ENCODE measurements around the gene IFIT2.
"Not testable (repeated sequence)": the region's sequence is repeated elsewhere in the genome, so short reads cannot be mapped to it uniquely, and the experiment has no call there.

The IFIT2 gene

GRCh38 chr10:89308266-89308665, 6.4 kb downstream of the IFIT2 start:
- DNase-seq (ENCODE audit: low spot score), result no peak

DNA sequence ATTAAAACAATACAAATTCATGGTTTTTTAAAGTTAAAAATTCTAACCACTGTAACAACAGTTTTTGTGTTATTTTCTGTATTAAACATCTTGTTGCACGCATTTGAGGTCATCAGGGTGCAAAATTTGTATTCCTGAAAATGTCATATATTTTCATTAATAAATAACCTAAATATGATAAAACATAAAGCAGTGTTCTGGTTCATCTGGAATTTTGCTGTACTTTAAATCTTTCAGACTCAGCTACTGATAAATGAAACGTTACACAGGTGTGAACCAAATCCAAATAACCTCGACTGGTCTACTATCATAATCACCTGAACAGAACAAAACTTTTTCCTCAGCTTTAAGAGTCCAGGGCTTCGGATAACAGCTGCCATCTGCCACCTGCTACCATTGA, 6.9 kb downstream of the IFIT2 start:
- no peak for DNase-seq (ENCODE audit: low spot score)

- DNase-seq (ENCODE audit: low spot score), result no peak
These were observed 7.6 kb downstream of the IFIT2 start for GRCh38 chr10:89309156-89310055.

DNA sequence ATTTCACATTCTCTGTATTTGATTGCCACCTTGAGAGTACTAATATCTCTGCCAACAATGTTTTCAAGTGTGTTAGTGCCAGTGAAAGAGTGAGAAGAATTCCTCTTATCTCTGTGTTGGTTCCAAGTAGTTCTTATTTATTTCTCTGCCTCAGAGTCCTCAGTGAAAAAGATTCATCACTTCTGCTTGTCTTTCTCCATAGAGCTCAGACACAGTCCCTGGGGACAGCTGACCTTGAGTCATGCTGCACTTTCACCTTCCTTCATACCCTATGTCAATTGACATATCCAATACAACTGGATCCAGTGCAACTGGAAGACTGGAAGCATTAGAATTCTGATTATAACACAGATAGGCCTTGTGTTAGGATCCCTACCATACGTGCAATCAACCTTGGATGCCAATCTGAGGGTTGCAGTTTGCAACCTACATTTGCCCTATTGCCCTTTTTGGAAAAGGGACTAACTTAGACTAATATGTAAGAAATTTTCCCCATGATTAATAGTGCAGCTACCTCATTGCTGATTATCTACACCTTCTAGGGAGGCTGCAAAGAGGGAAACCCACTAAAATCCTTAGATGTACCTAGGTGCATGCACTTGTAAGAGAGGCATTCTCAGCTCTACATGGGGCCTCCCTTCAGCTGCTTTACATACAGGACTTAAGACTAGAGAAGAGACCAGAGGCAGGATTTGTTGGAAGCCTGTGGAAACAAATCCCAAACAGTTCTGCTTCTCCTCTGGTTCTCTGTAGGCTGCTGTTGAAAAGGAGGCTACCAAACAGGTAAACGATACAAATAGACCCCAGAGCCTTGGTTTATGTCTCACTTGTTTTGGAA, 8.4 kb downstream of the IFIT2 start:
- no peak for DNase-seq (ENCODE audit: low spot score)

DNA sequence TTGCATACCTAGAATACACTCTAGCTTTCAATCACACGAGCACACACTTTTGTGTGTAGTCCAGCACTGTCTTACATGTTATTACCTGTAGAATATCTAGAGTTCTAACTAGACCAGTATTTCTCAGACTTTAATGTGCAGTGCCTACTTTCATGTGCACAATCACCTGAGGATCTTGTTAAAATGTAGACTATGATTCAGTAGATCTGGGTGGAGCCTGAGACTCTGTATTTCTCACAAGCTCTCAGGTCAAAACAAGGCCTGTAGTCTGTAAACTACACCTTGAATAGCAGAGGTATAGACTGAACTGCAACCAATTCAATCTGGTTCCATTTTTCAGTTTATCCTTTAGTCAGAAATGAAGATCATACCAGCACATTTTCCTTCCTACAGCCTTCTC, 11.1 kb downstream of the IFIT2 start:
- DNase-seq (ENCODE audit: low spot score), result no peak

GRCh38 chr10:89314676-89315075, 12.8 kb downstream of the IFIT2 start:
- peak; percentile 80 for DNase-seq (ENCODE audit: low spot score)

DNA sequence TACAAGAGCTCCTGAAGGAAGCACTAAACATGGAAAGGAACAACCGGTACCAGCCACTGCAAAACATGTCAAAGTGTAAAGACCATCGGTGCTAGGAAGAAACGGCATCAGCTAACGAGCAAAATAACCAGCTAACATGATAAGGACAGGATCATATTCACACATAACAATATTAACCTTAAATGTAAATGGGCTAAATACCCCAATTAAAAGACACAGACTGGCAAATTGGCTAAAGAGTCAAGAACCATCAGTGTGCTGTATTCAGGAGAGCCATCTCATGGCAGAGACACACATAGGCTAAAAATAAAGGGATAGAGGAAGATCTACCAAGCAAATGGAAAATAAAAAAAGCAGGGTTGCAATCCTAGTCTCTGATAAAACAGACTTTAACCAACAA, 16.2 kb downstream of the IFIT2 start:
- not testable (repeated sequence) for DNase-seq (ENCODE audit: low spot score)

DNA sequence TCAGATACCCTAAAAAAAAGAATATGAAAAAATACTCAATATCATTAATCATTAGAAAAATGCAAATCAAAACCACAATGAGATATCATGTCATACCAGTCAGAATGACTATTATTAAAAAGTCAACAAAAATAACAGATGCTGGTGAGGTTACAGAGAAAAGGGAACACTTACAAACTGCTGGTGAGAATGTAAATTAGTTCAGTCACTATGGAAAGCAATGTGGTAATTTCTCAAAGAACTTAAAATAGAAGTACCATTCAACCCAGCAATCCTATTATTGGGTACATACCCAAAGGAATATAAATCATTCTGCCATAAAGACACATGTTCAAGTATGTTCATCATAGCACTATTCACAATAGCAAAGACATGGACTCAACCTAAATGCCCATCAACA, 23.2 kb downstream of the IFIT2 start:
- DNase-seq (ENCODE audit: low spot score), result not testable (repeated sequence)

GRCh38 chr10:89325856-89326255, 24.0 kb downstream of the IFIT2 start:
- not testable (repeated sequence) for DNase-seq (ENCODE audit: low spot score)

DNA sequence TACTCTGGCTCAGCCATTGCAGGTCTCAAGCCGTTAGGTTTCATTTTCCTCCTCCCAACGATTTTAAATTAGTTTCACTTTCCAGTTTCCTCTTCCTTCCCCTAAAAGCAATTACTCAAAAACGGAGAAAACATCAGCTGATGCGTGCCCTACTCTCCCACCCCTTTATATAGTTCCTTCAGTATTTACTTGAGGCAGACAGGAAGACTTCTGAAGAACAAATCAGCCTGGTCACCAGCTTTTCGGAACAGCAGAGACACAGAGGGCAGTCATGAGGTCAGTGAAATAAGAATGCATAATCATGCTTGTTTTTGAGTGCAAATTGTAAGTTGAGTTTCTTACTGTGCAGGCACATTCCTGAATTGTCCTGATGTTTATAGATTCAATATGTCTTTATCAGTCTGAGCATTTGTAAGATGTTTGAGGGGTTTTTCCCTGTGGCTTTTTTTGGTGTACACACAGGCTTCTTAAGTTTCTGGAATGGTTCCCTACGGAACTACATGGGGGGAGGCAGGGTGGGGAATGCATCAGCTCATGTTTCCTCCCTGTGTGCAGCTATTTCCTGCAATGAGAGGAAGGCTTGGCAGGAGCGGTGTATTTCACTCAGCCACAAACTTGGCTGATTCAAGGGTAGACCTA, 26.1 kb downstream of the IFIT2 start, which contains the start of gene IFIT3:
Gene IFIT3 (plus strand): TSS at position 195 of the 639 bp plus-strand sequence. CDS start 77 bp downstream, at position 272.
- DNase-seq (ENCODE audit: low spot score), result peak; percentile 88

DNA sequence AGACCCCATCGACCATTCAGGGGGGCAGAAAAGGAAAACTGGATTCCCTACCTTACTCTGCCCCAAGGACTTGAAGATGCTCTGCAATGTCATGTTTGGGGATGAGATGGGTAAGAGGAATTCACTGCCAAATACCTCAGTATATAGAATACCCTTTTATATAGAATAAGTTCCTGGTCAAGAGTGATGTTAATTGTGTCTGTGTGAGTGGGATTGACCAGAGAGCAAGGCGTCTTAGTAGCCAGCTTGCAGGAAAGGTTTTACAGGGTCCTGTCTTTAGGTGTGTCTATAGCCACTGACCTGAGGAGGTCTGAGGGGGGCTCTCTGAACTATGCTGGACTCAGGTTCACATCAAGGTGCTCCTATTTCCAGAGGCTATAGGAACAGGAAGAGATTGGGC, 27.3 kb downstream of the IFIT2 start:
- no peak for DNase-seq (ENCODE audit: low spot score)

DNA sequence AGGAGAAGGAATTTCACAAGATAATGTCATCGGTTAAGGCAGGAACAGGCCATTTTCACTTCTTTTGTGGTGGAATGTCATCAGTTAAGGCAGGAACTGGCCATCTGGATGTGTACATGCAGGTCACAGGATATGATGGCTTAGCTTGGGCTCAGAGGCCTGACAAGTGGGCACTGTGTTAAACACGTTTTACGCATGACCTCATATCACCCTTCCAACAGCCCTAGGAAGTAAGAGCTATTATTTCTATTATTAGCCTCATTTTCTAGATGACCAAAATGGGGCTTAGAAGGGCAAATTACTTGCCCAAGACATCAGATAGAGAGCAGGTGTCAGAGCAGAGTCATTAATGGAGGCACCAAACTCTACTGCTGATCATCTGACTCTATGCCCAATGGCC, 28.2 kb downstream of the IFIT2 start:
- DNase-seq (ENCODE audit: low spot score), result not testable (repeated sequence)

DNA sequence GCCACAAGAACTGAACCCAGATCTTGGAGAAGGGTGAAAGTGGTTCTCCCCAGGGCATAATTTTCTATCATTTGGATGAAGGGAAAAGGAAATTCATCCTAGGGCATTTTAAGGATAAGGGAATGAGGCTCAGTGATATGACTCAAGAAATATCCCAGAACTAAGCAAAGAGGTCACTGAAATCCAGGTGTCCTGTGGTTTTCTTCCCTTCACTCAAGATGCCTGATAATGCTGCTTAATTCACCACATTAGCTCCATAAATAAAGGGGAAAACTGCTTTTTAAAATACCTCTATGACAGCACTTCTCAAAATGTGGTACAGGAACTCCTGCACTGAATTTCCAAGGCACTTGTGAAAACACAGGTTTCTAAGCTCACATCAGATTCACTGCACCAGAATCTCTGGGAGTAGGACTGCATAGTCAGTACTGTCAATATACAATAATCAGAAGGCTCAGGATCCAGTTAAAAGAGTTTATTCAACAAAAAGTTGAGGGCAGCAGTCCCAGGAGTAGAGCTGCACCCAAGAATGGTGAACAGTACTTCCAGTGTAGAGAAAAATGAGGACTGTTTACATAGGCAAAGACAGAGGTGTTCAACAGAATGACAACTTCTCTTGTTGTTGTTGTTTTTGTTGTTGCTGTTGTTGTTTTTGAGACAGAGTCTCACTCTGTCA, 28.8 kb downstream of the IFIT2 start:
- no peak for DNase-seq (ENCODE audit: low spot score)

GRCh38 chr10:89331487-89332122, 29.8 kb downstream of the IFIT2 start:
- not testable (repeated sequence) for DNase-seq (ENCODE audit: low spot score)

- peak; percentile 73 for DNase-seq (ENCODE audit: low spot score)
These were observed 30.3 kb downstream of the IFIT2 start for GRCh38 chr10:89332123-89332633.

DNA sequence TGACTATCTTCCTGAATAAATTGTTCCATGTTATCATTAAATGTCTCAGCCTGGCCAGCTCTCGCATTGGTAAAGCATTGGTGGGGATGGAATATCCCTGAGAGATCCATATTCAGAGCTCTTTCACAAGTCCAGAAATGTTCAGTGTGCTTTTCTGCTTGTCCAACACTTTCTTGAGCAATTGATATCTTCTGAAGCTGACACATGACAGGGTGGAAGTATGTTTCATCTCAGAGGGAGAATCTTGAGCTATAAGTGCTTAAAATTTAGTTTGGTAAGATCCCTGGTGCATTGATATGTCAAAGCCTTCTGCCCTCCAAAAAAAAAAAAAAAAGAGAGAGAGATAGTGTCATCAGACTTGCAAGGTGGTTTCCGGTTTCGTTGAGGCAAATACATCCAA, 33.4 kb downstream of the IFIT2 start:
- DNase-seq (ENCODE audit: low spot score), result no peak

- DNase-seq (ENCODE audit: low spot score), result no peak
These were observed 34.4 kb downstream of the IFIT2 start for GRCh38 chr10:89336241-89336640.

- DNase-seq (ENCODE audit: low spot score), result no peak
These were observed 35.6 kb downstream of the IFIT2 start for GRCh38 chr10:89337484-89337883.

DNA sequence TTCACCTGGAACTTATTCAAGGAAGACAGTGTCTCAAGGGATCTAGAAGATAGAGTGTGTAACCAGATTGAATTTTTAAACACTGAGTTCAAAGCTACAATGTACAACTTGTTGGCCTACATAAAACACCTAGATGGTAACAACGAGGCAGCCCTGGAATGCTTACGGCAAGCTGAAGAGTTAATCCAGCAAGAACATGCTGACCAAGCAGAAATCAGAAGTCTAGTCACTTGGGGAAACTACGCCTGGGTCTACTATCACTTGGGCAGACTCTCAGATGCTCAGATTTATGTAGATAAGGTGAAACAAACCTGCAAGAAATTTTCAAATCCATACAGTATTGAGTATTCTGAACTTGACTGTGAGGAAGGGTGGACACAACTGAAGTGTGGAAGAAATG, 36.9 kb downstream of the IFIT2 start:
- no peak for DNase-seq (ENCODE audit: low spot score)

DNA sequence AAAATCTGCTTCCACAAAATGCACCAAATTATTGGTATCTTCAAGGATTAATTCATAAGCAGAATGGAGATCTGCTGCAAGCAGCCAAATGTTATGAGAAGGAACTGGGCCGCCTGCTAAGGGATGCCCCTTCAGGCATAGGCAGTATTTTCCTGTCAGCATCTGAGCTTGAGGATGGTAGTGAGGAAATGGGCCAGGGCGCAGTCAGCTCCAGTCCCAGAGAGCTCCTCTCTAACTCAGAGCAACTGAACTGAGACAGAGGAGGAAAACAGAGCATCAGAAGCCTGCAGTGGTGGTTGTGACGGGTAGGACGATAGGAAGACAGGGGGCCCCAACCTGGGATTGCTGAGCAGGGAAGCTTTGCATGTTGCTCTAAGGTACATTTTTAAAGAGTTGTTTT, 38.0 kb downstream of the IFIT2 start:
- no peak for DNase-seq (ENCODE audit: low spot score)

DNA sequence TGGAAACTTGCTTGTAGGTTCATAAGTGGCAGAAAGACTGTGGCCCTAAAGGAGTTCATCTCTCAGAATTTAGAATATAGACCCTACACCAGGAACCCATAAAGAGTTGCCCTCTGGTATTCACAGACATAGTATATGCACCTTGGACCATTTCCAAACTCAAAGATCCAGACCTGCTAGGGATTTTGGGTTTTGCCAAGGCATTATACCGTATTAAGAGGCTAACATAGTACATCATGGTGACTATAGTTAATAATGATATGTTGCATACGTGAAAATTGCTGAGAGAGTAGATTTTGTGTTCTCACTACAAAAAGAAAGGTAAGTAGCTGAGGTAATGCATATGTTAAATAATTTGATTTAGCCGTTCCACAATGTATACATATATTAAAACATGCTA, 39.8 kb downstream of the IFIT2 start:
- no peak for DNase-seq (ENCODE audit: low spot score)

All from Ammon's horn (tissue), 1 donor.